ENCODE measurements around the gene CC2D2A. TPM values are rescaled to one million over a fixed set of nuclear protein-coding genes. Genes with fewer than 3 reads are reported as not detected.

The CC2D2A gene
- total and polyA plus RNA-seq, 5 experiments from 2014 or later, result not detected

DNA sequence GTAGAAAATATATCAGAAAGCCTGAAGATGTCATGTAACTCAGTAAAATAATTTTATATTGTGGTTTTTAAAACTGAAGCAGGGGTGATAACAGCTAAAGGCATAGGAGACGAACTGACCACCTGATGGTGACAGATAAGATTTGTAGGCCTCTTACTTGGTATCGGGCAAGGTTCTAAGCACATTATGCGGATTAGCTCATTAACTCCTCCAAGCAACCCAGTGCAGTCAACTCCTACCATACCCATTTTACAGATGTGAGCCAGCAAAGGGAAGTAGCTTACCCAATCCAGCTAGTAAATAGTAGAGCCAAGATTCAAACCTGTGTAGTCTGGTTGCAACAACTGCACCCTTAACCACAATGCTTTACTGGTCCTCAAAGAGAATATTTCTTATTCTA, 62.1 kb downstream of the CC2D2A start:
- H3K27me3 Mint-ChIP-seq, result no peaks in the 10 kb centered on the region
- H3K9me3 Mint-ChIP-seq, result no peaks in the 10 kb centered on the region

DNA sequence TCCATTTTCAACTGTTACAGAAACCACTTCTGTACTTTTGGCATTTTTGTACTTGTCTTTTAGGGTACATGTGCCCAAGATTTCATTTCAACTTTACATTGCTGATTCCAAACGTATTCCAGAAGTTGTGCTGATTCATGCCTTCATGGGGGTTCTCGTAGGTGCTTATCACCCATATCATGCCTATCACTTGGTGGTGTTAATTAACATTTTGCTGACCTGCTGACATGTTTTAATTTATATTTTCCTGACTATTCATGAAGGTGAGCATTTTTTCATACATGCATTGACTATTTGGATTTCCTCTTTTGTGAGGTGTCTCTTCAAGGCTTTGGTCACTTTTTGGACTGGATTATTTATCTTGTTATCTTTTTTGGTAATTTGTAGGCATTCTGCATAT, 64.1 kb downstream of the CC2D2A start:
- DNase-seq, result no peak
- Mint-ChIP-seq H3K9me3 (no peaks in the 10 kb centered on the region), H3K4me3 (no peak overlapping the region), H3K27me3 (no peaks in the 10 kb centered on the region), H3K27ac (no peak overlapping the region), H3K4me1 (no peaks in the 10 kb centered on the region), H3K36me3 (peaks cover 0 to 12% (median 8%) of the 10 kb centered on the region in 3 donors)
- POLR2A ChIA-PET, result no interaction called here
- no peak for ATAC-seq

More for the DNA sequence above, 62.1 kb downstream of the CC2D2A start:
- DNase-seq, result no peak
- H3K4me3 Mint-ChIP-seq, result no peak overlapping the region
- no peaks in the 10 kb centered on the region for H3K4me1 Mint-ChIP-seq
- no peak for ATAC-seq
- H3K36me3 Mint-ChIP-seq, result peaks cover 0 to 5% (median 4%) of the 10 kb centered on the region in 3 donors
- no peak overlapping the region for H3K27ac Mint-ChIP-seq
- POLR2A ChIA-PET, result interaction anchor here (0.6 kb wide), 1 partner anchor 15 kb away, joined by 5 read pairs; no protein-coding TSS in a partner anchor

DNA sequence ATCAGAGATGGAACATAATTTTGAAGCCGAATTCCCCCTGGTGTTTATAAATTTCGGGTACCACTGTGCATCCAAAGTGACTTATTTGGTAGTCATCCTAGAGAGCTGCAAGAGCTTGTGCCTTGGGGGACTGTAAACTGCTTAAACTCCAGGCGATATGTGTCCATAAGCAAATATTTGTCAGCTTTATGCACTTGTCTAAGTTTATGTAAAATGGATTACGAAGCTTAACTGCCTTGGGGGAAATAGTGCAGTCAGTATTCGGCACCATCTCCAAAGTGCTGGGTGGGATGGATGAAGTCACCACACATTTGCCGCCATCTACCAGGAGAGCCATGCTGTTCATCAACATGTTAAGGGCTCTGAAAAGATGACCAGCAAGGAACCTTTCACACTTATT, 65.9 kb downstream of the CC2D2A start:
- DNase-seq, result no peak
- Mint-ChIP-seq H3K27me3 (no peaks in the 10 kb centered on the region), H3K4me1 (no peaks in the 10 kb centered on the region), H3K36me3 (peaks cover 0 to 13% (median 10%) of the 10 kb centered on the region in 3 donors), H3K27ac (no peak overlapping the region), H3K9me3 (no peaks in the 10 kb centered on the region), H3K4me3 (no peak overlapping the region)
- POLR2A ChIA-PET, result no interaction called here
- no peak for ATAC-seq

DNA sequence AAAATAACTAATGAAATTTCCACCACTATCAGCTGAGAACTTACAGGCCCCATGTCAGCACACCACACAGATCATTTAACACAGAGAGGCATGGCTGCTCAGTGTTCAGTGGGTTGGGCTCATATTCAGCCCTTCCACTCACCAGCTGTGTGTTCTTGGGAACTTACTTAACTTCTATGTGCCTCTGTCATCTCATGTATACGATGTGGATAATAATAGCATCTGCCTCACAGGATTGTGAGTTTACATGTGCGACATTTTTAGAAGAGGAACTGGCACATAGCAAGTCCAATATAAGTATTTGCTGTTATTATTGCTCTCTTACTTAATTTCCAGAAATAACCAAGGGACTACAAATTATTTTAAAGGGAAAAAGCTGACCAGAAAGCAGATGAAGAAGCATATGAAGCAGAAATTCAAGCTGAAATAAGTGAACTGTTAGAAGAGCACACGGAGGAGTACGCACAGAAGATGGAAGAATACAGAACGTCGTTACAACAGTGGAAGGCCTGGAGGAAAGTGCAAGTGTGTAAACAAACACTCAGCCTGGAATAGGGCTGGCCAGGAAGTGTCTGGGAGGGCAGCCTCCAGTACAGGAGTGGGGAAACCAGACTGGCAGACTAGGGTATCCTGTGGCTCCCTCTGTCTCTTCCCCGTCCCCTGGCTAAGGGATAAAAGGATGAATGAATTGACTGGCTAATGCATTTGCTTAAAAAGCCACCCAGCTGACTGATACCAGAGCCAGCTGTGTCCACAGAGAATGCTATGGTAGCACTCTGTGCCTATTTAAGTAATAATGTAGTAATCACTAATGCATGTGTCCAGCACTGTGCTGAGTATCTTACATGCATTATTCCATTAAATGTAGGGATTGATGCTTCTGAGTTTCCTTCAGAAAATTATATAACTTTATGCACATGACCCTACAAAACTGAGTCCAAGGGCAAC, 67.1 kb downstream of the CC2D2A start:
- H3K36me3 Mint-ChIP-seq, result peaks cover under 1 to 20% (median 18%) of the 10 kb centered on the region in 3 donors
- H3K4me3 Mint-ChIP-seq, result no peak overlapping the region
- no peak for ATAC-seq
- no peak for DNase-seq
- no peaks in the 10 kb centered on the region for H3K27me3 Mint-ChIP-seq
- H3K4me1 Mint-ChIP-seq, result no peaks in the 10 kb centered on the region
- H3K27ac Mint-ChIP-seq, result no peak overlapping the region
- no peaks in the 10 kb centered on the region for H3K9me3 Mint-ChIP-seq
- POLR2A ChIA-PET, result no interaction called here

DNA sequence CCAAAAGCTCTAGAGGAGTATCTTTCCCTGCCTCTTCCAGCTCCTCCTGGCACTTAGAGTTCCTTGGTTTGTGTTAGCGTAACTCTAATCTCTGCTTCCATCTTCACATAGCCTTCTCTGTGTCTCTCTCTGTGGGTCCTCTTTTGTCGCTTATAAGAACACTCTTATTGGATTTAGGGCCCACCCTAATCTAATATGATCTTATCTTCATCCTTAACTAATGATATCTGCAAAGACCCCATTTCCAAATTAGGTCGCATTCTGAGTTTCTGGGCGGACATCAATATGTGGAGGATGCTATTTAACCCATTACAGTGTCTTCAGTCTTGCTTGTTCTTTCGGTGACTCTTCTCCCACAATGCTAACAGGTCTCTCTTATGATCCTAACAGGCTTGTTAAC, 72.3 kb downstream of the CC2D2A start:
- POLR2A ChIA-PET, result no interaction called here

DNA sequence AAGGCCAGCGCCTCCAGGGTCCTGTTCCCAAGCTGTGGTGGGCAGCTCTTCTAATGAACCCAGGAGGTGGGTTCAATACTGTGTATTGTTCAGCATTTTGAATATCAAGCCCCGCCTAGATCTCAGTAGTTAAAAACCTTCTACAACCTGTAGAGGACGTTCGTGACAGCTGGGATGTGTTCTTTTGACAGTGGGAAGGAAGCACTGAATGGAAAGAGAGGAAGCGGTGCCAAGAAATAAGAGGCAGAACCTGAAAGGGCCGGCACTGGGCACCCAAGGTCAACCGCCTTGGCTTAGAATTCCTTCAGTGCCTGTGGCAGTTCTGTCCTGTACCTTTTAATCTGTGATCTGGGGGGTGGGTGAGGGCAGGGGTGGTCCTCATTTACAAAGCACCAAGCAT, 73.1 kb downstream of the CC2D2A start:
- ATAC-seq (no peak), DNase-seq (no peak)
- POLR2A ChIA-PET, result no interaction called here
- no peaks in the 10 kb centered on the region for H3K27me3 Mint-ChIP-seq
- peaks cover 4 to 12% (median 7%) of the 10 kb centered on the region in 4 donors for H3K4me1 Mint-ChIP-seq
- no peak overlapping the region for H3K4me3 Mint-ChIP-seq
- peaks cover 9 to 42% (median 25%) of the 10 kb centered on the region in 3 donors for H3K36me3 Mint-ChIP-seq
- no peaks in the 10 kb centered on the region for H3K9me3 Mint-ChIP-seq
- no peak overlapping the region for H3K27ac Mint-ChIP-seq

More for the DNA sequence above, 72.3 kb downstream of the CC2D2A start:
- peaks cover 0 to 5% (median 2%) of the 10 kb centered on the region in 4 donors for H3K4me1 Mint-ChIP-seq
- no peaks in the 10 kb centered on the region for H3K27me3 Mint-ChIP-seq
- peaks cover 9 to 45% (median 27%) of the 10 kb centered on the region in 3 donors for H3K36me3 Mint-ChIP-seq
- ATAC-seq (no peak), DNase-seq (no peak)
- no peak overlapping the region for H3K4me3 Mint-ChIP-seq
- H3K27ac Mint-ChIP-seq, result no peak overlapping the region
- H3K9me3 Mint-ChIP-seq, result no peaks in the 10 kb centered on the region

DNA sequence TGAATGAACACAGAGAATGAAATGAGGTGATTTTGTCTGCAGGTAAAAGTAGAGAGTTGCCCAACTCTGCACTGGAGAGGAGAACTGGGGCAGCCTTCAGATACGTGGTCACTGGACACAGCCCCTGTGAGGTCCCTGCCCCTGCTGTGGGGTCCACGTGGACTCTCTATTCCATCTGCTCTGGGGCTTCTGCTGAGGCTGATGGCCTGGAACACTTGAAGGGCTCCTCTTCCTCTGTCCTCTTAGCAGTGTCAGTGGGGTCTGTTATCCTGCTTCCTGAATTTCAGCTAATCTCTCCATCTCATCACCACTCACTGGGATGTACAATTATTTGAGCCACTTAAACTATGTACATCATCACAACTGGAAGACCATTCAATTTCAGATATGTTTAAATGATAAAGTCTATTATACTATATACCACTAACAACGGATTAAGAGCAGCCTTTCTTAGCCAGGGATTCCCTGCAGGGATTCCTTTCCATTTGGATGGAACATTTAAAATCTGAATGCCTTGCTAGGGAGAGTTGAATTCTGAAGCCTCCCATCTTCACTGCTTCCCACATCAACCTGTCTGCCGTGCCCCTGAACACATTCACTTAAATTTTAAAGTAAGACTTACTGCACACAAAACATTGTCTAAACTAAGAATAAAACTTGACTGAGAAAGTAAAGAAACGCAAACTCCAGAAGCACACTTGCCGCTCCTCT, 74.0 kb downstream of the CC2D2A start:
- DNase-seq, result no peak
- Mint-ChIP-seq H3K36me3 (peaks cover 9 to 42% (median 18%) of the 10 kb centered on the region in 3 donors), H3K27ac (peak overlapping the region in 1 of 10 donors; percentile 15), H3K4me1 (peaks cover 4 to 16% (median 9%) of the 10 kb centered on the region in 4 donors), H3K4me3 (no peak overlapping the region), H3K9me3 (no peaks in the 10 kb centered on the region), H3K27me3 (no peaks in the 10 kb centered on the region)
- POLR2A ChIA-PET, result no interaction called here
- no peak for ATAC-seq

DNA sequence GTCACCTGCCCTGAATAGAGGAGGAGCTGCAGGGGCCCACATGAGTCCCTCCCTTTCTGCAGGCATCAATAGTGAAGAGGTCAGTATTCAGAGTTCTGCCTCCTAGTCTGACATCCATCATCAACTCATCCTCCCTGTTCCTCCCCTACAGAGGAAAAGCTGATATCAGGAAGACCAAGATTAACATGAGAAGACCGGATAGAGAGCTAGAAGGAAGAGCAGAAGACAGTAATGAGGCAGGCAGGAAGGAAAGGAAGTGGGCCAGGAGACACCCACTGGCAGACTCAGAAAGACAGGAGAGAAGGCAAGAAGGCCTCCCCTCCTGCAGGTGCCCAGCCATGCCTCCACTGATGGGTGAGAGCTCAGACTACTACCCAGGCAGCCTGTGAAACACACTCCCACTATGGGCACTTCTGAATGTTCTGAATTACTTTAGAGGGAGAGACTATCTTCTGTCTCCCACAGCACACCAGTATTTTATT, 74.6 kb downstream of the CC2D2A start:
- Mint-ChIP-seq H3K27ac (peak overlapping the region in 2 of 10 donors; percentile 6 to 15), H3K4me1 (peaks cover 4 to 16% (median 9%) of the 10 kb centered on the region in 4 donors), H3K9me3 (no peaks in the 10 kb centered on the region), H3K4me3 (no peak overlapping the region), H3K36me3 (peaks cover 9 to 42% (median 19%) of the 10 kb centered on the region in 3 donors), H3K27me3 (no peaks in the 10 kb centered on the region)
- POLR2A ChIA-PET, result no interaction called here
- ATAC-seq, result no peak
- DNase-seq, result no peak

DNA sequence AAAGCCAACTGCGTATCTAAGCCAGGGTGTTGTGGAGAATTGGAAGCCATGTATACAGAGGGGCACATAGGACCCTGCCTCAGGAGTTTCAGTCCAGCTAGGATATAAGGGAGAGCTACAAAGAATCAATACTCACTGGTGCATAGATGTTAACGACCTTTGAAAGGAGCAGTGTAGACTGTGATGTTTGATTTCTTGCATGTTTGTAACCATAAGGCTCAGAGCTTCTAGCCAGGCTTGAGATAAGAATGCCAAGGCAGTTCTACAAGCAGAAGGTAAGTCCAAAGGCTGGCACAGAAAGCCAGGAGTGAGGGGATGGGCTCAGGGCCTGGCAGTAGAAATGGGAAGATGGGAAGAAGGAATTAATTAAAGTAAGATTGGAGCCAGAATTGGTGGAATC, 75.7 kb downstream of the CC2D2A start:
- H3K36me3 Mint-ChIP-seq, result peaks cover 9 to 41% (median 19%) of the 10 kb centered on the region in 3 donors

DNA sequence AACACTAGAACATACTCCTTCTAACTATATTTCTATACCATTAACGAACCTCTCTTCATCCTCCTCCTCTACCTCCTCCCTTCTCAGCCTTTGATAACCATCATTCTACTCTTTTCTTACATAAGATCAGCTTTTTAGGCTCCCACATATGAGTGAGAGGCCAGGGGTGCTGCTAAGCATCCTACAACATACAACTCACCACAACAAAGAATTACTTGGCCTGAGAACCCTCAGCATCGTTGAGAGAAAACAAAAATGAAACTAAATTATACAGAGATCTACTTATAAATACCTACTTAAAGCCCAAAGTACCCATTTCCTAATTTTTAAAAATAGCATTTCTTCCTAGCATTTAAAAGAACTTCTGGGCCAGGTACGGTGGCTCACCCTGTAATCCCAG, 77.7 kb downstream of the CC2D2A start:
- H3K4me1 Mint-ChIP-seq, result peaks cover 6 to 16% (median 9%) of the 10 kb centered on the region in 4 donors
- POLR2A ChIA-PET, result no interaction called here
- peaks cover 5 to 26% (median 12%) of the 10 kb centered on the region in 3 donors for H3K36me3 Mint-ChIP-seq
- peak overlapping the region; percentile 2 to 62 (median 30) for H3K4me3 Mint-ChIP-seq
- DNase-seq, result peak in 4 of 10 donors; percentile 13 to 62 (median 33)
- H3K27ac Mint-ChIP-seq, result peak overlapping the region in 9 of 10 donors; percentile 1 to 75 (median 23)
- no peaks in the 10 kb centered on the region for H3K9me3 Mint-ChIP-seq
- ATAC-seq, result peak in 1 of 2 donors; percentile 90
- H3K27me3 Mint-ChIP-seq, result no peaks in the 10 kb centered on the region

More for the DNA sequence above, 75.7 kb downstream of the CC2D2A start:
- ATAC-seq (no peak), DNase-seq (no peak)
- peaks cover 4 to 16% (median 9%) of the 10 kb centered on the region in 4 donors for H3K4me1 Mint-ChIP-seq
- H3K4me3 Mint-ChIP-seq, result no peak overlapping the region
- POLR2A ChIA-PET, result no interaction called here
- no peak overlapping the region for H3K27ac Mint-ChIP-seq
- H3K9me3 Mint-ChIP-seq, result no peaks in the 10 kb centered on the region
- no peaks in the 10 kb centered on the region for H3K27me3 Mint-ChIP-seq

DNA sequence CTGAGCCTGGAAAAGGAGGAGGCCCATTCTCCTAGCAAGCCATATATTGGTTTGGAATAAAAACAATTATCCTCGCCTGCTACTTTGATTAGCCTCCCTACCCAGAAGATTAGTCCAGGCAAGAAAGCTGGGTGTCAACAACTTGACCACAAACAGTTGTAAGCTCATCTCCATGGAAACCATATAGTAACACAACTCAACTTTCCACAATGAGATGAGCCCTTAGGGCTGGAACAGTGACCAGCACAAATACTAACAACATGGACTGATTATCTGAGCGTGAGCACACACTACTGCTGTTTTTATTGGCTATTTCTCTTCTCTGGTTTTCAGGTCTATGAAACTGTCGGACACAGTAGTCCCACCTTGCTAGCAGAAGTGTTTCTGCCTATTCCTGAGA, 80.8 kb downstream of the CC2D2A start:
- H3K4me3 Mint-ChIP-seq, result no peak overlapping the region
- no peak for DNase-seq
- H3K4me1 Mint-ChIP-seq, result peaks cover 6 to 16% (median 9%) of the 10 kb centered on the region in 4 donors
- no peaks in the 10 kb centered on the region for H3K27me3 Mint-ChIP-seq
- H3K9me3 Mint-ChIP-seq, result no peaks in the 10 kb centered on the region
- H3K27ac Mint-ChIP-seq, result peak overlapping the region in 2 of 10 donors; percentile 23 to 29
- H3K36me3 Mint-ChIP-seq, result peaks cover 1 to 14% (median 12%) of the 10 kb centered on the region in 3 donors
- no peak for ATAC-seq
- POLR2A ChIA-PET, result no interaction called here

DNA sequence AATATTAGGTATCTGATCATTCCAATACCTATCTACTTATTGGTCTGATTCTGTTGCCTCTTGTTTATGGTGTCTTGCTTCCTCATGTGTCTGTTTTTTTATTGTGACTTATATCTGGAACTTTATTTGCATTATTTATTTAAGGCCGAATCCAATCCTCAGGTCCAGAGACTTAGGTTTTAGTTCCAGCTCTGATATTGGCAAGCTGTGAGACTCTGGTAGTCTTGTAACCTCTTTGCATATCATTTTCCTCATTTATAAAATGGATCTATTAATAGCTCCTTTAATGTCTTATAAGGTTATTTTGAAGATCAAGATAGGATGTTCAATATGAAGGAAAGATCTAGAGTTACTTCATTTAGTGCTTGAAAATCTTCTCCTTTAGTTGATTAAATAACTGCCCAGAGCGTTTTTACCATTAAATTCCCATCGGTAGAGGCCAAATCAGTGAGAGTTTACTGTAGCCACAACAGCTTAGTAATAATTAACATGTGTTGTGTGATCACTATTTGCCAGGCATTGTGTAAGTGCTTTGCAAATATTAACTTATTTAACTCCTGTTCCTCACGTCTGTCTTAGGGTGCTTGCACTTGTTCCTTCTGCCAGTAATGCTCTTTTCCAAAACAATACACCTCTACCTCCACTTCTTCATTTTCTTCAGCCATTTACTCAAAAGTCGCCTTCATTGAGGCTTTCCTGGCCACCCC, 82.2 kb downstream of the CC2D2A start:
- Mint-ChIP-seq H3K27me3 (no peaks in the 10 kb centered on the region), H3K27ac (peak overlapping the region in 1 of 10 donors; percentile 7), H3K36me3 (peaks cover 0 to 9% (median 2%) of the 10 kb centered on the region in 3 donors), H3K4me3 (no peak overlapping the region), H3K9me3 (no peaks in the 10 kb centered on the region), H3K4me1 (peaks cover 5 to 11% (median 8%) of the 10 kb centered on the region in 4 donors)
- no peak for ATAC-seq
- POLR2A ChIA-PET, result no interaction called here
- DNase-seq, result no peak
